Upper lobe of left lung (tissue), 6 donors: ENCODE data around the gene MAP2K4. TPM values are rescaled to one million over a fixed set of nuclear protein-coding genes. Genes with fewer than 3 reads are reported as not detected.

Experiments used
- ATAC-seq, 2 donors: fragments of 200-7000 bp; cut with Tn5 transposase; one replicate each; pipeline ENCODE4 v1.9.1; 2022; ENCODE audit warnings: mild to moderate bottlenecking in 2 of 2, moderate library complexity in 2 of 2; ENCODE audit not compliant: low FRiP score in 2 of 2
- DNase-seq, 2 donors: peaks; one replicate each; pipeline ENCODE4 v3.0.0-alpha.2; 2019 to 2020
- H3K27ac ChIP-seq, 4 donors: fragments of 200-600 bp; sonication (generic); one replicate each; pipeline ENCODE4 v1.5.1; 2016 to 2019
- H3K27me3 ChIP-seq, 4 donors: fragments of 200-600 bp; sonication (generic); one replicate each; pipeline ENCODE4 v1.5.1; 2017 to 2019
- H3K36me3 ChIP-seq, 4 donors: fragments of 200-600 bp; sonication (generic); one replicate each; pipeline ENCODE4 v1.5.1; 2016 to 2019
- H3K4me1 ChIP-seq, 4 donors: fragments of 200-600 bp; sonication (generic); one replicate each; pipeline ENCODE4 v1.5.1; 2018 to 2019
- H3K4me3 ChIP-seq, 4 donors: fragments of 200-600 bp; sonication (generic); one replicate each; pipeline ENCODE4 v1.5.1; 2017 to 2019; ENCODE audit warnings: mild to moderate bottlenecking in 2 of 4, moderate library complexity in 1 of 4
- H3K9me3 ChIP-seq, 4 donors: fragments of 200-600 bp; sonication (generic); one replicate each; pipeline ENCODE4 v1.5.1; 2018 to 2019
- EP300 ChIP-seq, 4 donors: sonication (generic); formaldehyde crosslinking; IDR thresholded peaks; one replicate each; pipeline ENCODE4 v1.5.1; 2017; ENCODE audit warnings: antibody characterized with exemption in 4 of 4, control low read depth in 2 of 4
- POLR2A ChIP-seq, 4 donors: fragments of 450-650 bp; IDR thresholded peaks; one replicate each; pipeline ENCODE4 v1.5.1; 2016 to 2017; ENCODE audit warnings: antibody characterized with exemption in 4 of 4, mild to moderate bottlenecking in 2 of 4
- POLR2AphosphoS5 ChIP-seq, 2 donors: sonication (generic); formaldehyde crosslinking; IDR thresholded peaks; one replicate each; pipeline ENCODE4 v1.5.1; 2017; ENCODE audit warnings: antibody characterized with exemption in 2 of 2
- WGBS, 2 donors: methylation state at CpG; one replicate each; pipeline ENCODE4 v1.1.5; 2017 to 2018; 5-methylcytosine and 5-hydroxymethylcytosine counted together
- total RNA-seq, 6 donors: library from RNA; depleted of rRNA in 4 of 6; stranded (reverse); fragments of >200 nt in 4 of 6; gene quantifications; one replicate each; pipeline versions ENCODE4 v1.1.0 to v1.2.1, GENCODE V29; 2016 to 2021
- TF ChIP-seq, protein P1 (sequence below), 6 experiments: fragments of 450-650 bp in 4 of 6; fragments of 200-600 bp in 2 of 6; sonication (generic) in 2 of 6; IDR thresholded peaks; one replicate each; pipeline ENCODE4 v1.5.1; 2016 to 2019; ENCODE audit warnings: antibody characterized with exemption in 6 of 6
- donor health status: DM: no; HTN: no; CAD: no; lungs with moderate emphysema.
- donor health status: DM: no; HTN: yes; CAD: no; lungs with severe emphysema.

The MAP2K4 gene
- total RNA-seq, 6 donors from 2014 or later = 10.2 to 42.7 (median 25.6) TPM

DNA sequence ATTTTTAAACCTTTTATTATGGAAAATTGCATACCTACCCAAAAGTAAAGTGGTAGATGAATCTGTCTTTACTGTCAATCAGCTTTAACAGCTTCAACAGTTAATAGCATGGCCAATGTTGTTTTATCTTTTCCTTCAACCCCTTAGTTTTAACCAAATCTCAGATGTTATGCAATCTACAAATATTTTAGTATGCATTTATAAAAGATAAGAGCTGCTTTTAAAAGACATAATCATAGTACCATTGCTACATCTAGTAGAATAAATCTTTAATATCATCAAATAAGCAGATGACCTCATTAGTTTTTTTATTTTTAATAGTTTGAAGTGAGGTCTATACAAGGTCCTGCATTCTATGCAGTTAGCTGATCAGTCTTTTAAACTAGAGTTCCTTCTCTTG, 37.9 kb downstream of the MAP2K4 start:
- H3K9me3 ChIP-seq = no peaks in the 10 kb centered on the region
- no peaks in the 10 kb centered on the region for H3K27me3 ChIP-seq
- H3K4me3 ChIP-seq = no peak overlapping the region
- no peak for ATAC-seq
- TF ChIP-seq EP300 (IDR thresholded peaks at IDR 0.05) (no peak), POLR2AphosphoS5 (IDR thresholded peaks at IDR 0.05) (no peak), POLR2A (IDR thresholded peaks at IDR 0.05) (no peak)
- TF ChIP-seq, protein P1, sequence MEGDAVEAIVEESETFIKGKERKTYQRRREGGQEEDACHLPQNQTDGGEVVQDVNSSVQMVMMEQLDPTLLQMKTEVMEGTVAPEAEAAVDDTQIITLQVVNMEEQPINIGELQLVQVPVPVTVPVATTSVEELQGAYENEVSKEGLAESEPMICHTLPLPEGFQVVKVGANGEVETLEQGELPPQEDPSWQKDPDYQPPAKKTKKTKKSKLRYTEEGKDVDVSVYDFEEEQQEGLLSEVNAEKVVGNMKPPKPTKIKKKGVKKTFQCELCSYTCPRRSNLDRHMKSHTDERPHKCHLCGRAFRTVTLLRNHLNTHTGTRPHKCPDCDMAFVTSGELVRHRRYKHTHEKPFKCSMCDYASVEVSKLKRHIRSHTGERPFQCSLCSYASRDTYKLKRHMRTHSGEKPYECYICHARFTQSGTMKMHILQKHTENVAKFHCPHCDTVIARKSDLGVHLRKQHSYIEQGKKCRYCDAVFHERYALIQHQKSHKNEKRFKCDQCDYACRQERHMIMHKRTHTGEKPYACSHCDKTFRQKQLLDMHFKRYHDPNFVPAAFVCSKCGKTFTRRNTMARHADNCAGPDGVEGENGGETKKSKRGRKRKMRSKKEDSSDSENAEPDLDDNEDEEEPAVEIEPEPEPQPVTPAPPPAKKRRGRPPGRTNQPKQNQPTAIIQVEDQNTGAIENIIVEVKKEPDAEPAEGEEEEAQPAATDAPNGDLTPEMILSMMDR (IDR thresholded peaks at IDR 0.05) = no peak
- H3K4me1 ChIP-seq = peaks cover 0 to 4% (median 2%) of the 10 kb centered on the region in 4 donors
- no peak overlapping the region for H3K27ac ChIP-seq
- no peak for DNase-seq
- no peaks in the 10 kb centered on the region for H3K36me3 ChIP-seq

DNA sequence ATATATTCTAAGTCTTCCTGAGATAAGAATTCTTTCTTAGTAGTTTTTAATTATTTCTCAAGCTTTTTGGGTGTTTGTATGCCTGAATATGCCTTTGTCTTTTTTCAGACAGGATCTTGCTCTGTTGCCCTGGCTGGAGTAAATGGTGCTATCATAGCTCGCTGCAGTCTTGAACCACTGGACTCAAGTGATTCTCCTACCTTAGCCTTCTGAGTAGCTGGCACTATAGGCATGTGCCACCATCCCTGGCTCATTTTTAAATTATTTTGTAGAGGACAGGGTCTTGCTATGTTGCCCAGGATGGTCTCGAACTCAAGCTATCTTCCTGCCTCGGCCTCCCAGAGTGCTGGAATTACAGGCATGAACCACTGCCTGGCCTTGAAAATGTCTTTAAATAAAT, 41.6 kb downstream of the MAP2K4 start:
- Histone ChIP-seq H3K27me3 (no peaks in the 10 kb centered on the region), H3K9me3 (no peaks in the 10 kb centered on the region), H3K36me3 (no peaks in the 10 kb centered on the region), H3K4me3 (no peak overlapping the region), H3K27ac (no peak overlapping the region), H3K4me1 (no peaks in the 10 kb centered on the region)
- WGBS, 2 donors = 97 to 98% methylated on average over 3 of the region's 3 CpGs
- no peak for ATAC-seq
- no peak for DNase-seq
- TF ChIP-seq POLR2A (IDR thresholded peaks at IDR 0.05) (no peak), EP300 (IDR thresholded peaks at IDR 0.05) (no peak), POLR2AphosphoS5 (IDR thresholded peaks at IDR 0.05) (no peak)
- TF ChIP-seq, protein P1 (IDR thresholded peaks at IDR 0.05) = no peak

DNA sequence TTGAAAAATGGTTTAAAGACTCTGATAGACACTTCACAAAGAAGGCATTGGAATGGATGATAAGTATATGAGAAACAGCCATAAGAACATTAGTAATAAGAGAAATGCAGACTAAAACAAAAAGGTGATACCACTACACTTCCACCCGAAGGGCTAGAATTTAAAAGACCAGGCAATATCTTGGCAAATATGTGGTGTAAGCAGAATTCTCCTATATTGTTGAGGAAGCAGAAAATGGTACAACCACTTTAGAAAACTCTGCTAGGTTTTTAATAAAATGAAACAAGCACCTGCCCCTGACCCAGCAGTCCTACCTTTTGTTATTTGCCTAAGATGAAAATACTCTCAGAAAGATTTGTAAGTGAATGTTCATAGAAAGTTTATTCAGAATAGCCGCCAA, 43.7 kb downstream of the MAP2K4 start:
- TF ChIP-seq POLR2A (IDR thresholded peaks at IDR 0.05) (no peak), EP300 (IDR thresholded peaks at IDR 0.05) (no peak), POLR2AphosphoS5 (IDR thresholded peaks at IDR 0.05) (no peak)
- TF ChIP-seq, protein P1 (IDR thresholded peaks at IDR 0.05) = no peak
- Histone ChIP-seq H3K9me3 (no peaks in the 10 kb centered on the region), H3K4me1 (no peaks in the 10 kb centered on the region), H3K27me3 (no peaks in the 10 kb centered on the region), H3K27ac (no peak overlapping the region), H3K36me3 (no peaks in the 10 kb centered on the region), H3K4me3 (no peak overlapping the region)
- 99 to 100% methylated on average over 2 of the region's 2 CpGs for WGBS, 2 donors
- DNase-seq = no peak
- ATAC-seq = no peak

DNA sequence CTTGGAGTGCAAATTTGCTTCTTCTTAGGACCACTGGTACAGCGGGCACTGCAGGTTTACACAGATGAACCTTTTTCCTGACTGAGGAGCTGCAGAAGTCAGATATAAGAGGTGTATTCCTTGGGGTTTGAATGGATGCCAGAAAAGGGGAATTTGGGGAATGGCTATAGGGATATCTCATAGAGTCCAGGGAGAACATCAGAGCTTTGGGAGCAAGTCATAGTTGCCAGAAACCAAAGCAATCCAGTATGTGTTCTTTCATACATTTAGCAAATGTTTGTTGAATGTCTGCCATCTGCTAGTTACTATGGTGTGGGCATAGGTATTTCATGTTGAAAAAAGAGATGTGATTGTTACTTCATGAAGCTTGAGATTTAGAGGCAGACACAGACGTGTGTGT, 46.8 kb downstream of the MAP2K4 start:
- no peak overlapping the region for H3K4me3 ChIP-seq
- DNase-seq = no peak
- TF ChIP-seq POLR2A (IDR thresholded peaks at IDR 0.05) (no peak), EP300 (IDR thresholded peaks at IDR 0.05) (no peak), POLR2AphosphoS5 (IDR thresholded peaks at IDR 0.05) (no peak)
- TF ChIP-seq, protein P1 (IDR thresholded peaks at IDR 0.05) = no peak
- no peaks in the 10 kb centered on the region for H3K9me3 ChIP-seq
- H3K4me1 ChIP-seq = no peaks in the 10 kb centered on the region
- H3K36me3 ChIP-seq = peaks cover 0 to 6% (median 0%) of the 10 kb centered on the region in 4 donors
- no peak for ATAC-seq
- H3K27me3 ChIP-seq = no peaks in the 10 kb centered on the region
- H3K27ac ChIP-seq = no peak overlapping the region
- 96 to 97% methylated on average over 2 of the region's 2 CpGs for WGBS, 2 donors

GRCh38 chr17:12068946-12069345, 48.3 kb downstream of the MAP2K4 start:
- Histone ChIP-seq H3K4me3 (no peak overlapping the region), H3K27me3 (no peaks in the 10 kb centered on the region), H3K36me3 (peaks cover 0 to 6% (median 0%) of the 10 kb centered on the region in 4 donors), H3K4me1 (no peaks in the 10 kb centered on the region), H3K27ac (no peak overlapping the region), H3K9me3 (no peaks in the 10 kb centered on the region)
- TF ChIP-seq POLR2AphosphoS5 (IDR thresholded peaks at IDR 0.05) = no peak
- TF ChIP-seq EP300 (IDR thresholded peaks at IDR 0.05) = no peak
- no peak for TF ChIP-seq POLR2A (IDR thresholded peaks at IDR 0.05)
- TF ChIP-seq, protein P1 (IDR thresholded peaks at IDR 0.05) = no peak
- no peak for DNase-seq
- ATAC-seq = no peak
